Tibial artery (tissue), 4 donors: ENCODE data around the gene PKD1L1.

Experiments
- DNase-seq, 2 donors: peaks; one replicate each; pipeline ENCODE4 v3.0.0-alpha.2; 2019
- H3K27ac ChIP-seq, 2 donors: fragments of 200-600 bp; sonication (generic) in 1 of 2; 1 replicate in 1 of 2; 2 replicates in 1 of 2; pipeline ENCODE4 v1.5.1; 2018 to 2019; ENCODE audit warnings: mild to moderate bottlenecking in 1 of 2
- H3K27me3 ChIP-seq, 2 donors: fragments of 200-600 bp; sonication (generic) in 1 of 2; one replicate each; pipeline versions ENCODE4 v1.5.1 to v1.6.0; 2016 to 2019
- H3K36me3 ChIP-seq, 3 donors: fragments of 200-600 bp; sonication (generic) in 2 of 3; one replicate each; pipeline ENCODE4 v1.5.1; 2016 to 2019; ENCODE audit warnings: mild to moderate bottlenecking in 2 of 3
- H3K4me1 ChIP-seq, 4 donors: fragments of 200-600 bp; sonication (generic) in 2 of 4; 1 replicate in 3 of 4; 2 replicates in 1 of 4; pipeline ENCODE4 v1.5.1; 2016 to 2019
- H3K4me3 ChIP-seq, 2 donors: fragments of 200-600 bp; sonication (generic) in 1 of 2; 1 replicate in 1 of 2; 2 replicates in 1 of 2; pipeline ENCODE4 v1.5.1; 2018 to 2019; ENCODE audit warnings: mild to moderate bottlenecking in 2 of 2
- H3K9me3 ChIP-seq, 3 donors: fragments of 200-600 bp; sonication (generic) in 1 of 3; one replicate each; pipeline ENCODE4 v1.5.1; 2016 to 2019
- CTCF ChIP-seq, 2 experiments: fragments of 200-600 bp in 1 of 2; fragments of 450-650 bp in 1 of 2; IDR thresholded peaks; one replicate each; pipeline ENCODE4 v1.5.1; 2017 to 2019; ENCODE audit warnings: antibody characterized with exemption in 2 of 2, mild to moderate bottlenecking in 1 of 2, moderate library complexity in 1 of 2
- intact Hi-C: fragments of 100-400 bp; cut with DNase I; formaldehyde crosslinking; loops from one replicate; pipeline ENCODE4 v1.15.0; 2023; ENCODE audit warnings: low total_unique reads

Gene PKD1L1

GRCh38 chr7:47852330-47853245 is 95.7 kb downstream of the PKD1L1 start:
- Histone ChIP-seq H3K9me3 (no peaks in the 10 kb centered on the region), H3K36me3 (no peaks in the 10 kb centered on the region), H3K27ac (no peak overlapping the region), H3K27me3 (no peaks in the 10 kb centered on the region), H3K4me1 (no peaks in the 10 kb centered on the region), H3K4me3 (no peak overlapping the region)
- DNase-seq: no peak
- TF ChIP-seq CTCF (IDR thresholded peaks at IDR 0.05): no peak
- intact Hi-C loops: no loop called here

- DNase-seq: no peak
- Histone ChIP-seq H3K36me3 (no peaks in the 10 kb centered on the region), H3K9me3 (no peaks in the 10 kb centered on the region), H3K4me1 (peaks cover 0 to 10% (median 0%) of the 10 kb centered on the region in 4 donors), H3K27me3 (no peaks in the 10 kb centered on the region), H3K27ac (no peak overlapping the region), H3K4me3 (no peak overlapping the region)
- TF ChIP-seq CTCF (IDR thresholded peaks at IDR 0.05): no peak
- intact Hi-C loops: no loop called here
Measured at GRCh38 chr7:47847207-47847606, 101.1 kb downstream of the PKD1L1 start.

- Histone ChIP-seq H3K36me3 (no peaks in the 10 kb centered on the region), H3K4me3 (no peak overlapping the region), H3K27ac (no peak overlapping the region), H3K4me1 (peaks cover 0 to 10% (median 0%) of the 10 kb centered on the region in 4 donors), H3K27me3 (no peaks in the 10 kb centered on the region), H3K9me3 (no peaks in the 10 kb centered on the region)
- TF ChIP-seq CTCF (IDR thresholded peaks at IDR 0.05): no peak
- intact Hi-C loops: no loop called here
- DNase-seq: no peak
Measured at GRCh38 chr7:47846138-47846836, 102.0 kb downstream of the PKD1L1 start.

GRCh38 chr7:47844311-47844710 is 104.0 kb downstream of the PKD1L1 start:
- H3K4me3 ChIP-seq: no peak overlapping the region
- no peak overlapping the region for H3K27ac ChIP-seq
- no peaks in the 10 kb centered on the region for H3K36me3 ChIP-seq
- H3K27me3 ChIP-seq: no peaks in the 10 kb centered on the region
- intact Hi-C loops: no loop called here
- no peaks in the 10 kb centered on the region for H3K9me3 ChIP-seq
- H3K4me1 ChIP-seq: peaks cover 0 to 10% (median 0%) of the 10 kb centered on the region in 4 donors
- no peak for TF ChIP-seq CTCF (IDR thresholded peaks at IDR 0.05)
- no peak for DNase-seq

GRCh38 chr7:47843291-47843690 is 105.0 kb downstream of the PKD1L1 start:
- H3K36me3 ChIP-seq: no peaks in the 10 kb centered on the region
- H3K4me3 ChIP-seq: no peak overlapping the region
- intact Hi-C loops: no loop called here
- peaks cover 0 to 10% (median 0%) of the 10 kb centered on the region in 4 donors for H3K4me1 ChIP-seq
- no peak overlapping the region for H3K27ac ChIP-seq
- H3K9me3 ChIP-seq: no peaks in the 10 kb centered on the region
- TF ChIP-seq CTCF (IDR thresholded peaks at IDR 0.05): no peak
- DNase-seq: no peak
- no peaks in the 10 kb centered on the region for H3K27me3 ChIP-seq
